Spleen (tissue), 11 donors: ENCODE measurements around the gene DCP1A. TPM values are rescaled to one million over a fixed set of nuclear protein-coding genes. Genes with fewer than 3 reads are reported as not detected.
A peak's percentile ranks its signal among the peaks of the same experiment; 100 is the strongest.
"Not testable (repeated sequence)": the region's sequence is repeated elsewhere in the genome, so short reads cannot be mapped to it uniquely, and the experiment has no call there.

ENCODE experiments used
- DNase-seq: peaks from one replicate; pipeline ENCODE4 v3.0.0-alpha.2; 2020
- H3K27ac ChIP-seq, 8 donors: fragments of 200-600 bp; sonication (generic) in 7 of 8; 1 replicate in 4 of 8; 2 replicates in 4 of 8; pipeline versions ENCODE4 v1.5.0 to v1.8.0; 2016 to 2021; ENCODE audit warnings: inconsistent platforms in 4 of 8, mild to moderate bottlenecking in 4 of 8, moderate library complexity in 1 of 8
- H3K27me3 ChIP-seq, 7 donors: fragments of 200-600 bp; sonication (generic) in 6 of 7; replicated peaks in 1 of 7; 1 replicate in 4 of 7; 2 replicates in 3 of 7; pipeline versions ENCODE4 v1.5.0 to v1.8.0; 2016 to 2021; ENCODE audit warnings: inconsistent platforms in 3 of 7, mild to moderate bottlenecking in 1 of 7
- H3K36me3 ChIP-seq, 6 donors: fragments of 200-600 bp; sonication (generic) in 5 of 6; 1 replicate in 4 of 6; 2 replicates in 2 of 6; pipeline versions ENCODE4 v1.5.0 to v1.8.0; 2016 to 2021; ENCODE audit warnings: inconsistent platforms in 2 of 6
- H3K4me1 ChIP-seq, 6 donors: fragments of 200-600 bp; sonication (generic) in 5 of 6; 1 replicate in 3 of 6; 2 replicates in 3 of 6; pipeline versions ENCODE4 v1.5.0 to v1.8.0; 2016 to 2021; ENCODE audit warnings: inconsistent platforms in 3 of 6
- H3K4me3 ChIP-seq, 8 donors: fragments of 200-600 bp; sonication (generic) in 7 of 8; 1 replicate in 4 of 8; 2 replicates in 4 of 8; pipeline versions ENCODE4 v1.5.0 to v1.8.0; 2016 to 2021; ENCODE audit warnings: inconsistent platforms in 4 of 8, mild to moderate bottlenecking in 4 of 8, moderate library complexity in 2 of 8
- H3K9me3 ChIP-seq, 8 donors: fragments of 200-600 bp; sonication (generic) in 7 of 8; 1 replicate in 4 of 8; 2 replicates in 4 of 8; pipeline versions ENCODE4 v1.5.0 to v1.8.0; 2016 to 2021; ENCODE audit warnings: inconsistent platforms in 4 of 8
- CTCF ChIP-seq, 11 experiments: fragments of 200-600 bp in 7 of 11; fragments of 450-650 bp in 4 of 11; sonication (generic) in 4 of 11; IDR thresholded peaks in 8 of 11; conservative IDR thresholded peaks in 3 of 11; 1 replicate in 7 of 11; 2 replicates in 4 of 11; pipeline versions ENCODE4 v1.4.0 to v1.8.0; 2016 to 2021; ENCODE audit warnings: antibody characterized with exemption in 11 of 11, inconsistent platforms in 4 of 11, mild to moderate bottlenecking in 1 of 11
- POLR2A ChIP-seq, 3 donors: fragments of 450-650 bp; IDR thresholded peaks; one replicate each; pipeline ENCODE4 v1.5.1; 2017; ENCODE audit warnings: antibody characterized with exemption in 3 of 3, mild to moderate bottlenecking in 1 of 3
- POLR2AphosphoS5 ChIP-seq, 3 donors: sonication (generic); formaldehyde crosslinking; IDR thresholded peaks; one replicate each; pipeline ENCODE4 v1.5.1; 2017; ENCODE audit warnings: antibody characterized with exemption in 3 of 3
- WGBS, 5 donors: extraction: QIAGEN DNeasy Blood & Tissue Kit in 3 of 5; methylation state at CpG; one replicate each; pipeline versions ENCODE4 v1.1.5 to v1.1.7; 2013 to 2018; 5-methylcytosine and 5-hydroxymethylcytosine counted together
- intact Hi-C: fragments of 100-400 bp; cut with DNase I; formaldehyde crosslinking; loops from one replicate; pipeline ENCODE4 v1.15.0; 2023; ENCODE audit warnings: low total_unique reads
- polyA plus RNA-seq, 3 donors: library from polyadenylated mRNA; stranded (reverse); fragments of 200-250 nt; gene quantifications; one replicate each; pipeline ENCODE4 v1.2.1, GENCODE V29; 2013
- total RNA-seq, 7 donors: library from RNA; depleted of rRNA in 3 of 7; stranded (reverse); fragments of >200 nt in 3 of 7; fragmentation: NEBNext Ultra II Directional in 4 of 7; extraction: Animal tissue kit (Norgen Biotek cat#: 25700) in 4 of 7; gene quantifications; one replicate each; pipeline versions ENCODE4 v1.1.0 to v1.2.1, GENCODE V29; 2016 to 2021
- donor health status: healthy with polysubstance abuse.
- donor health status: DM: no; HTN: no; CAD: no; lungs with moderate emphysema.
- donor health status: DM: no; HTN: no; CAD: no.
- donor health status: Bipolar disorder and iron deficiency.
- donor health status: healthy.
- donor health status: DM: no; HTN: no; CAD: no.
- donor health status: DM: yes; HTN: yes; CAD: no.

The DCP1A gene
- total and polyA plus RNA-seq, 10 donors = 4.0 to 28.1 (median 23.3) TPM

GRCh38 chr3:53331871-53332270 lies 15.5 kb downstream of the DCP1A start:
- Histone ChIP-seq H3K27ac (no peak overlapping the region), H3K4me1 (peaks cover 0 to 39% (median 2%) of the 10 kb centered on the region in 6 donors), H3K36me3 (peaks cover 0 to 95% (median 39%) of the 10 kb centered on the region in 6 donors), H3K9me3 (no peaks in the 10 kb centered on the region), H3K27me3 (no peaks in the 10 kb centered on the region), H3K4me3 (no peak overlapping the region)
- TF ChIP-seq POLR2AphosphoS5 (IDR thresholded peaks at IDR 0.05) (no peak), CTCF (IDR thresholded peaks at IDR 0.05 in 8 of 11, conservative IDR thresholded peaks at IDR 0.05 in 3 of 11) (no peak)
- WGBS, 5 donors = 94 to 100% (median 94%) methylated on average over 1 of the region's 1 CpG
- intact Hi-C loops = no loop called here
- DNase-seq = no peak

GRCh38 chr3:53329897-53330296 lies 17.4 kb downstream of the DCP1A start:
- Histone ChIP-seq H3K9me3 (no peaks in the 10 kb centered on the region), H3K4me3 (no peak overlapping the region), H3K27ac (no peak overlapping the region), H3K36me3 (peaks cover 0 to 85% (median 31%) of the 10 kb centered on the region in 6 donors), H3K4me1 (peaks cover 0 to 51% (median 2%) of the 10 kb centered on the region in 6 donors), H3K27me3 (no peaks in the 10 kb centered on the region)
- intact Hi-C loops = no loop called here
- no peak for TF ChIP-seq POLR2AphosphoS5 (IDR thresholded peaks at IDR 0.05)
- no peak for TF ChIP-seq CTCF (IDR thresholded peaks at IDR 0.05 in 8 of 11, conservative IDR thresholded peaks at IDR 0.05 in 3 of 11)
- TF ChIP-seq POLR2A (IDR thresholded peaks at IDR 0.05) = no peak
- 95 to 100% (median 98%) methylated on average over 1 of the region's 1 CpG for WGBS, 5 donors
- no peak for DNase-seq

- TF ChIP-seq CTCF (IDR thresholded peaks at IDR 0.05 in 8 of 11, conservative IDR thresholded peaks at IDR 0.05 in 3 of 11) (no peak), POLR2A (IDR thresholded peaks at IDR 0.05) (no peak), POLR2AphosphoS5 (IDR thresholded peaks at IDR 0.05) (no peak)
- H3K9me3 ChIP-seq = no peaks in the 10 kb centered on the region
- H3K27me3 ChIP-seq = no peaks in the 10 kb centered on the region
- peaks cover 0 to 83% (median 23%) of the 10 kb centered on the region in 6 donors for H3K36me3 ChIP-seq
- H3K4me1 ChIP-seq = peaks cover 0 to 63% (median 6%) of the 10 kb centered on the region in 6 donors
- intact Hi-C loops = no loop called here
- 72 to 93% (median 83%) methylated on average over 5 of the region's 5 CpGs for WGBS, 5 donors
- DNase-seq = no peak
- no peak overlapping the region for H3K4me3 ChIP-seq
- H3K27ac ChIP-seq = peak overlapping the region in 3 of 8 donors; percentile 4 to 47 (median 27)
These were observed 18.6 kb downstream of the DCP1A start for GRCh38 chr3:53328746-53329145.

GRCh38 chr3:53327986-53328385 lies 19.4 kb downstream of the DCP1A start:
- Histone ChIP-seq H3K4me1 (peaks cover 0 to 70% (median 9%) of the 10 kb centered on the region in 6 donors), H3K27ac (peak overlapping the region in 2 of 8 donors; percentile 27 to 47)
- WGBS, 5 donors = 67 to 75% (median 70%) methylated on average over 6 of the region's 6 CpGs

GRCh38 chr3:53324105-53324504 lies 23.2 kb downstream of the DCP1A start:
- intact Hi-C loops = no loop called here
- 70 to 87% (median 84%) methylated on average over 5 of the region's 5 CpGs for WGBS, 5 donors
- H3K4me1 ChIP-seq = peaks cover 0 to 68% (median 11%) of the 10 kb centered on the region in 6 donors
- no peaks in the 10 kb centered on the region for H3K9me3 ChIP-seq
- TF ChIP-seq CTCF (IDR thresholded peaks at IDR 0.05 in 8 of 11, conservative IDR thresholded peaks at IDR 0.05 in 3 of 11) (no peak), POLR2AphosphoS5 (IDR thresholded peaks at IDR 0.05) (no peak), POLR2A (IDR thresholded peaks at IDR 0.05) (no peak)
- DNase-seq = no peak
- H3K27me3 ChIP-seq = no peaks in the 10 kb centered on the region
- H3K27ac ChIP-seq = no peak overlapping the region
- no peak overlapping the region for H3K4me3 ChIP-seq
- H3K36me3 ChIP-seq = peaks cover 0 to 72% (median 13%) of the 10 kb centered on the region in 6 donors

More at GRCh38 chr3:53327986-53328385, 19.4 kb downstream of the DCP1A start:
- peaks cover 0 to 77% (median 18%) of the 10 kb centered on the region in 6 donors for H3K36me3 ChIP-seq
- H3K27me3 ChIP-seq, H3K4me3 ChIP-seq, DNase-seq, intact Hi-C loops, H3K9me3 ChIP-seq: not testable (repeated sequence)
